H1 (cell line): Measurements from ENCODE around the gene TXLNG. TPM values are rescaled to one million over a fixed set of nuclear protein-coding genes. Genes with fewer than 3 reads are reported as not detected.

Source experiments
- CTCF ChIA-PET: fragments of 300-600 bp; sonication (Branson Sonifier 250); formaldehyde crosslinking; loops from one replicate; lab custom pipeline; 2021; ENCODE audit not compliant: partially characterized antibody; lab: Charles Lee
- POLR2A ChIA-PET: fragments of 300-600 bp; sonication (Branson Sonifier 250); formaldehyde crosslinking; loops from one replicate; lab custom pipeline; 2021; ENCODE audit warnings: inconsistent platforms; ENCODE audit not compliant: partially characterized antibody; lab: Charles Lee
- DNase-seq, 2 experiments: peaks; one replicate each; pipeline versions ENCODE4 v3.0.0 to v3.0.0-alpha.2; 2010 to 2022; ENCODE audit warnings: low spot score in 2 of 2, low read depth in 1 of 2, mixed read lengths in 1 of 2
- FAIRE-seq: peaks from 2 replicates; lab custom pipeline; 2011; peaks lifted over from hg19 to GRCh38; lab: Jason Lieb, UNC
- H2AFZ ChIP-seq: 2 replicates; pipeline ENCODE4 v1.8.1; 2012; ENCODE audit warnings: low read length, inconsistent platforms
- H2AK5ac ChIP-seq: 2 replicates; pipeline ENCODE4 v1.6.1; 2013; ENCODE audit warnings: low read depth, low read length
- H2BK120ac ChIP-seq: replicated peaks from 2 replicates; pipeline ENCODE3; 2013; ENCODE audit warnings: low read depth, low read length, inconsistent platforms
- H2BK12ac ChIP-seq: 2 replicates; pipeline ENCODE4 v1.6.1; 2013; ENCODE audit warnings: low read depth, low read length
- H2BK15ac ChIP-seq: 2 replicates; pipeline ENCODE4 v1.6.1; 2013; ENCODE audit warnings: low read length
- H2BK20ac ChIP-seq: 2 replicates; pipeline ENCODE4 v1.6.1; 2013; ENCODE audit warnings: low read length
- H2BK5ac ChIP-seq: 2 replicates; pipeline ENCODE4 v1.6.1; 2013; ENCODE audit warnings: low read depth, low read length
- H3K14ac ChIP-seq: 2 replicates; pipeline ENCODE4 v1.6.1; 2013; ENCODE audit warnings: inconsistent platforms; ENCODE audit not compliant: insufficient read length
- H3K18ac ChIP-seq: 2 replicates; pipeline ENCODE4 v1.6.1; 2013; ENCODE audit warnings: low read length; ENCODE audit errors: extremely low read depth
- H3K23ac ChIP-seq: 2 replicates; pipeline ENCODE4 v1.6.1; 2013; ENCODE audit warnings: inconsistent platforms; ENCODE audit not compliant: insufficient read length
- H3K23me2 ChIP-seq: 2 replicates; pipeline ENCODE4 v1.6.1; 2013; ENCODE audit warnings: low read depth, low read length
- H3K27ac ChIP-seq: 2 replicates; pipeline ENCODE4 v1.6.1; 2011; ENCODE audit warnings: low read depth, low read length, inconsistent platforms
- H3K27me3 ChIP-seq, 4 experiments: replicated peaks in 1 of 4; 1 replicate in 1 of 4; 2 replicates in 3 of 4; pipeline versions ENCODE4 v1.6.1 to v1.8.1; 2011 to 2013; ENCODE audit warnings: low read length in 3 of 4, mild to moderate bottlenecking in 3 of 4, inconsistent platforms in 2 of 4, mixed read lengths in 2 of 4, moderate library complexity in 1 of 4; ENCODE audit not compliant: control insufficient read depth in 3 of 4, insufficient read depth in 3 of 4; ENCODE audit errors: extremely low read depth in 1 of 4
- H3K36me3 ChIP-seq, 4 experiments: 2 replicates each; pipeline versions ENCODE4 v1.6.1 to v1.8.1; 2011 to 2013; ENCODE audit warnings: mild to moderate bottlenecking in 4 of 4, low read length in 3 of 4, moderate library complexity in 2 of 4, control low read depth in 1 of 4, inconsistent platforms in 1 of 4; ENCODE audit not compliant: insufficient read depth in 4 of 4, control insufficient read depth in 2 of 4
- H3K4ac ChIP-seq: replicated peaks from 2 replicates; pipeline ENCODE3; 2013; ENCODE audit warnings: low read length, low read depth, mixed read lengths, inconsistent platforms; ENCODE audit not compliant: insufficient read length
- H3K4me1 ChIP-seq, 4 experiments: replicated peaks in 1 of 4; 1 replicate in 1 of 4; 2 replicates in 3 of 4; pipeline versions ENCODE4 v1.6.1 to v1.8.1; 2011 to 2013; ENCODE audit warnings: low read length in 3 of 4, inconsistent platforms in 2 of 4, mixed read lengths in 1 of 4; ENCODE audit not compliant: insufficient read depth in 4 of 4, control insufficient read depth in 3 of 4
- H3K4me2 ChIP-seq, 2 experiments: 2 replicates each; pipeline versions ENCODE4 v1.6.1 to v1.8.1; 2011 to 2013; ENCODE audit warnings: low read depth in 2 of 2, low read length in 2 of 2, control low read depth in 1 of 2, inconsistent platforms in 1 of 2, mild to moderate bottlenecking in 1 of 2; ENCODE audit not compliant: insufficient read depth in 1 of 2
- H3K4me3 ChIP-seq, 4 experiments: fragments of 200-600, 300-600 bp in 1 of 4; sonication (generic), shearing (Covaris generic), sonication (Bioruptor Twin) in 1 of 4; 2 replicates each; pipeline versions ENCODE4 v1.5.1 to v1.8.1; 2011 to 2016; ENCODE audit warnings: low read length in 4 of 4, low read depth in 3 of 4, control low read depth in 2 of 4, inconsistent platforms in 2 of 4, mild to moderate bottlenecking in 2 of 4, mixed read lengths in 1 of 4, moderate library complexity in 1 of 4; ENCODE audit not compliant: insufficient read depth in 2 of 4; ENCODE audit errors: extremely low read depth in 1 of 4
- H3K56ac ChIP-seq: replicated peaks from 2 replicates; pipeline ENCODE3; 2013; ENCODE audit warnings: low read depth, mild to moderate bottlenecking, mixed read lengths, low read length, inconsistent platforms; ENCODE audit not compliant: insufficient read length
- H3K79me1 ChIP-seq: 2 replicates; pipeline ENCODE4 v1.6.1; 2013; ENCODE audit warnings: low read depth, low read length, control low read depth
- H3K79me2 ChIP-seq, 2 experiments: 2 replicates each; pipeline versions ENCODE4 v1.6.1 to v1.8.1; 2012 to 2013; ENCODE audit warnings: low read length in 2 of 2, mild to moderate bottlenecking in 2 of 2, inconsistent platforms in 1 of 2; ENCODE audit not compliant: insufficient read depth in 2 of 2, control insufficient read depth in 1 of 2
- H3K9ac ChIP-seq, 4 experiments: replicated peaks in 1 of 4; 1 replicate in 1 of 4; 2 replicates in 3 of 4; pipeline versions ENCODE4 v1.6.1 to v1.8.1; 2011 to 2013; ENCODE audit warnings: low read depth in 3 of 4, low read length in 3 of 4, control low read depth in 2 of 4, mild to moderate bottlenecking in 2 of 4, moderate library complexity in 2 of 4, inconsistent platforms in 1 of 4; ENCODE audit errors: extremely low read depth in 1 of 4
- H3K9me3 ChIP-seq, 2 experiments: 2 replicates each; pipeline versions ENCODE4 v1.6.1 to v1.8.1; 2012 to 2013; ENCODE audit warnings: mild to moderate bottlenecking in 2 of 2, moderate library complexity in 2 of 2, control low read depth in 1 of 2, inconsistent platforms in 1 of 2, low read depth in 1 of 2, low read length in 1 of 2, mixed read lengths in 1 of 2; ENCODE audit not compliant: insufficient read depth in 2 of 2
- H4K20me1 ChIP-seq, 2 experiments: replicated peaks in 1 of 2; 2 replicates each; pipeline versions ENCODE3 to v1.8.1; 2011 to 2013; ENCODE audit warnings: inconsistent platforms in 2 of 2, low read length in 2 of 2, mild to moderate bottlenecking in 1 of 2; ENCODE audit not compliant: insufficient read depth in 2 of 2, control insufficient read depth in 1 of 2
- H4K5ac ChIP-seq: 2 replicates; pipeline ENCODE4 v1.6.1; 2013; ENCODE audit warnings: low read length, low read depth, mixed read lengths, inconsistent platforms; ENCODE audit not compliant: insufficient read length
- H4K8ac ChIP-seq: 2 replicates; pipeline ENCODE4 v1.8.0; 2013; ENCODE audit warnings: mild to moderate bottlenecking, moderate library complexity, low read length, inconsistent platforms; ENCODE audit not compliant: insufficient read depth; ENCODE audit errors: extremely low read depth
- H4K91ac ChIP-seq: replicated peaks from 2 replicates; pipeline ENCODE3; 2013; ENCODE audit warnings: low read length, mixed read lengths, inconsistent platforms; ENCODE audit not compliant: insufficient read length
- WGBS, 2 experiments: shearing (Covaris generic) in 1 of 2; methylation state at CpG; one replicate each; pipeline versions ENCODE4 v1.1.6 to v1.1.7; 2013 to 2015; ENCODE audit warnings: low lambda C conversion rate in 2 of 2, mixed read lengths in 2 of 2, inconsistent platforms in 1 of 2, low coverage in 1 of 2, missing lambda C conversion rate in 1 of 2; ENCODE audit not compliant: insufficient replicate concordance in 2 of 2, insufficient coverage in 1 of 2, insufficient read length in 1 of 2; ENCODE audit errors: extremely low coverage in 1 of 2, missing lambda C conversion rate in 1 of 2; 5-methylcytosine and 5-hydroxymethylcytosine counted together
- polyA plus RNA-seq, 7 experiments: library from polyadenylated mRNA; depleted of rRNA in 3 of 7; stranded (reverse) in 5 of 7; unstranded in 2 of 7; fragments of >200 nt in 5 of 7; fragments of 200-250 nt in 2 of 7; gene quantifications; 1 replicate in 5 of 7; 2 replicates in 1 of 7; 4 replicates in 1 of 7; pipeline versions ENCODE4 v1.2.1 to v1.2.3, GENCODE V29; 2011 to 2013; ENCODE audit warnings: missing spikeins in 2 of 7, mixed read lengths in 2 of 7
- total RNA-seq: library from RNA; stranded (reverse); fragmentation: NEBNext Ultra II Directional; extraction: Animal tissue kit (Norgen Biotek cat#: 25700); gene quantifications from 2 replicates; pipeline ENCODE4 v1.2.1, GENCODE V29; 2021

TXLNG gene
- total and polyA plus RNA-seq, 2 of the 8 experiments (the other 6 are each of a cell fraction or from before 2014, with no cell fraction given) = 32.9 to 42.9 TPM

DNA sequence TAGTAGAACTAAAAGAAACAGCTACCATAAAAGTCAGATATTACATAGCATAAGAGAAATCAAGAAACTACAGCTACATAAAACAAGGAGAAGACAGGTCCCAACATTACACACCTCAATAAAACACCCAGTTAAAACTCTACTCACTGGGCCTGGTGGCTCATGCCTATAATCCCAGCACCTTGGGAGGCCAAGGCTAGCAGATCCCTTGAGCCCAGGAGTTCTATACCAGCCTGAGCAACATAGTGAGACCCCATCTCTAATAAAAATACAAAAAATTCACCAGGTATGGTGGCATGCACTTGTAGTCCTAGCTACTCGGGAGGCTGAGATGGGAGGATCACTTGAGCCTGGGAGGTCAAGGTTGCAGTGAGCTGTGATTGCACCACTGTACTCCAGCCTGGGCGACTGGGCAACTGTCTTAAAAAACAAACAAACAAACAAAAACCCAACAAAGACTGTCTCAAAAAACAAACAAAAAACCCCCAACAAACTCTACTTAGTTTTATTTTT is 15.2 kb upstream of the TXLNG start:
- CTCF ChIA-PET = interaction anchor here (0.8 to 1.2 kb wide), 2 partner anchors 9 to 55 kb away, joined by 3 to 4 read pairs; no protein-coding TSS in a partner anchor
- no peak for DNase-seq
- Histone ChIP-seq H3K79me1 (no peaks in the 10 kb centered on the region), H3K4ac (no peak overlapping the region), H3K14ac (no peak overlapping the region), H3K18ac (no peak overlapping the region), H3K36me3 (no peaks in the 10 kb centered on the region), H3K23me2 (no peaks in the 10 kb centered on the region), H2BK20ac (peak overlapping the region; percentile 48; the same call in 1 of the 2 replicates), H3K27ac (peak overlapping the region; percentile 52; the same call in 1 of the 2 replicates), H3K56ac (no peak overlapping the region), H4K5ac (peak overlapping the region; percentile 65), H3K4me2 (peak overlapping the region in 1 of 2 experiments; percentile 32; a peak in 2 of 4 replicates), H2BK5ac (peak overlapping the region; percentile 66; the same call in 1 of the 2 replicates), H2BK12ac (no peak overlapping the region), H2BK15ac (no peak overlapping the region), H3K27me3 (no peaks in the 10 kb centered on the region), H3K79me2 (no peaks in the 10 kb centered on the region), H2BK120ac (no peak overlapping the region), H4K8ac (no peak overlapping the region), H3K4me1 (peaks cover 0 to 6% (median 0%) of the 10 kb centered on the region in 4 experiments; a peak in 2 of 7 replicates), H4K20me1 (no peaks in the 10 kb centered on the region), H3K9me3 (peaks cover 2 to 5% of the 10 kb centered on the region in 2 experiments; a peak in 1 of 4 replicates), H4K91ac (no peak overlapping the region), H2AK5ac (no peak overlapping the region), H3K4me3 (no peak overlapping the region), H2AFZ (no peak overlapping the region), H3K9ac (no peak overlapping the region), H3K23ac (no peak overlapping the region)
- no peak for FAIRE-seq
- WGBS, 2 experiments = 90% methylated on average over 2 of the region's 2 CpGs; no CpG with 5 or more reads in 1 of the 2 experiments
- POLR2A ChIA-PET = interaction anchor here (0.6 to 1.9 kb wide), 10 partner anchors 8 to 288 kb away, joined by 3 to 9 read pairs (median 4); partner anchors contain the start of genes CTPS2 and SYAP1
